HepG2 (cell line): ENCODE data around the gene MRPL51. TPM values are rescaled to one million over a fixed set of nuclear protein-coding genes. Genes with fewer than 3 reads are reported as not detected.
A peak's percentile ranks its signal among the peaks of the same experiment; 100 is the strongest.

Experiments
- ATRX ChIP-seq: sonication (generic); formaldehyde crosslinking; IDR thresholded peaks from 2 replicates; pipeline ENCODE4 v1.4.0; 2020; ENCODE audit warnings: missing genetic modification reagents, borderline replicate concordance
- EED ChIP-seq: sonication (generic); formaldehyde crosslinking; IDR thresholded peaks from 2 replicates; pipeline ENCODE4 v1.5.0; 2020; ENCODE audit warnings: mild to moderate bottlenecking, missing genetic modification reagents
- FOSL1 ChIP-seq: sonication (generic); formaldehyde crosslinking; IDR thresholded peaks from 2 replicates; pipeline ENCODE4 v1.9.0; 2021; ENCODE audit warnings: missing genetic modification reagents, borderline replicate concordance
- GTF3A ChIP-seq: sonication (generic); formaldehyde crosslinking; conservative IDR thresholded peaks from 2 replicates; pipeline ENCODE4 v1.4.0; 2020; ENCODE audit warnings: mild to moderate bottlenecking, missing genetic modification reagents
- IKZF4 ChIP-seq: sonication (generic); formaldehyde crosslinking; IDR thresholded peaks from 2 replicates; pipeline ENCODE4 v1.5.1; 2020; ENCODE audit warnings: borderline replicate concordance, mild to moderate bottlenecking, low read depth, missing genetic modification reagents; ENCODE audit errors: not compliant biosample characterization
- KDM5B ChIP-seq: sonication (generic); formaldehyde crosslinking; IDR thresholded peaks from 2 replicates; pipeline ENCODE4 v1.4.0; 2020; ENCODE audit warnings: missing genetic modification reagents, mild to moderate bottlenecking, borderline replicate concordance
- MEF2D ChIP-seq: sonication (generic); formaldehyde crosslinking; IDR thresholded peaks from 2 replicates; pipeline ENCODE4 v1.5.1; 2020; ENCODE audit warnings: mild to moderate bottlenecking, missing genetic modification reagents
- ZNF12 ChIP-seq: sonication (generic); formaldehyde crosslinking; IDR thresholded peaks from 2 replicates; pipeline ENCODE4 v1.5.0; 2020; ENCODE audit warnings: missing genetic modification reagents
- ZNF3 ChIP-seq: IDR thresholded peaks from 2 replicates; pipeline ENCODE4 v1.7.0; 2017; ENCODE audit warnings: inconsistent platforms
- ZNF773 ChIP-seq: sonication (generic); formaldehyde crosslinking; IDR thresholded peaks from 2 replicates; pipeline ENCODE4 v1.4.0; 2020; ENCODE audit warnings: missing genetic modification reagents, borderline replicate concordance
- polyA plus RNA-seq, 8 experiments: library from polyadenylated mRNA; depleted of rRNA in 3 of 8; stranded (reverse) in 7 of 8; unstranded in 1 of 8; fragments of >200 nt; fragmentation: Illumina TruSeq in 4 of 8; extraction: Trizol in 4 of 8; gene quantifications; 2 replicates each; pipeline versions ENCODE4 v1.2.1 to v1.2.3, GENCODE V29; 2011 to 2016; ENCODE audit warnings: low read depth in 4 of 8, missing spikeins in 1 of 8, mixed read lengths in 1 of 8; ENCODE audit not compliant: insufficient read depth in 1 of 8
- total RNA-seq, 5 experiments: library from RNA; depleted of rRNA; stranded (reverse); fragments of >200 nt; fragmentation: Illumina TruSeq; extraction: Trizol; gene quantifications; 2 replicates each; pipeline ENCODE4 v1.2.3, GENCODE V29; 2016; ENCODE audit warnings: low read depth in 1 of 5
- TF ChIP-seq, protein P1 (sequence below): sonication (generic); formaldehyde crosslinking; IDR thresholded peaks from 2 replicates; pipeline ENCODE4 v1.8.0; 2022; ENCODE audit warnings: mild to moderate bottlenecking, missing genetic modification reagents
- TF ChIP-seq, protein P2 (sequence below): sonication (generic); formaldehyde crosslinking; IDR thresholded peaks from 2 replicates; pipeline ENCODE4 v1.4.0; 2020; ENCODE audit warnings: mild to moderate bottlenecking, missing genetic modification reagents
- TF ChIP-seq, protein P3 (sequence below): sonication (generic); formaldehyde crosslinking; IDR thresholded peaks from 2 replicates; pipeline ENCODE4 v1.5.0; 2020; ENCODE audit warnings: mild to moderate bottlenecking, low read depth, missing genetic modification reagents, borderline replicate concordance
- TF ChIP-seq, protein P4 (sequence below): sonication (generic); formaldehyde crosslinking; IDR thresholded peaks from 2 replicates; pipeline ENCODE4 v1.9.0; 2021; ENCODE audit warnings: missing genetic modification reagents, borderline replicate concordance
- TF ChIP-seq, protein P5 (sequence below): sonication (generic); formaldehyde crosslinking; IDR thresholded peaks from 2 replicates; pipeline ENCODE4 v1.4.0; 2020; ENCODE audit warnings: missing genetic modification reagents
- TF ChIP-seq, protein P6 (sequence below): sonication (generic); formaldehyde crosslinking; IDR thresholded peaks from 2 replicates; pipeline ENCODE4 v1.4.0; 2020; ENCODE audit warnings: missing genetic modification reagents
- TF ChIP-seq, protein P7 (sequence below): sonication (generic); formaldehyde crosslinking; IDR thresholded peaks from 2 replicates; pipeline ENCODE4 v1.9.0; 2021; ENCODE audit warnings: missing genetic modification reagents, borderline replicate concordance

MRPL51 gene
- total and polyA plus RNA-seq, 2 of the 13 experiments (the other 11 are each of a cell fraction or from before 2014, with no cell fraction given) = 64.8 to 278 TPM

DNA sequence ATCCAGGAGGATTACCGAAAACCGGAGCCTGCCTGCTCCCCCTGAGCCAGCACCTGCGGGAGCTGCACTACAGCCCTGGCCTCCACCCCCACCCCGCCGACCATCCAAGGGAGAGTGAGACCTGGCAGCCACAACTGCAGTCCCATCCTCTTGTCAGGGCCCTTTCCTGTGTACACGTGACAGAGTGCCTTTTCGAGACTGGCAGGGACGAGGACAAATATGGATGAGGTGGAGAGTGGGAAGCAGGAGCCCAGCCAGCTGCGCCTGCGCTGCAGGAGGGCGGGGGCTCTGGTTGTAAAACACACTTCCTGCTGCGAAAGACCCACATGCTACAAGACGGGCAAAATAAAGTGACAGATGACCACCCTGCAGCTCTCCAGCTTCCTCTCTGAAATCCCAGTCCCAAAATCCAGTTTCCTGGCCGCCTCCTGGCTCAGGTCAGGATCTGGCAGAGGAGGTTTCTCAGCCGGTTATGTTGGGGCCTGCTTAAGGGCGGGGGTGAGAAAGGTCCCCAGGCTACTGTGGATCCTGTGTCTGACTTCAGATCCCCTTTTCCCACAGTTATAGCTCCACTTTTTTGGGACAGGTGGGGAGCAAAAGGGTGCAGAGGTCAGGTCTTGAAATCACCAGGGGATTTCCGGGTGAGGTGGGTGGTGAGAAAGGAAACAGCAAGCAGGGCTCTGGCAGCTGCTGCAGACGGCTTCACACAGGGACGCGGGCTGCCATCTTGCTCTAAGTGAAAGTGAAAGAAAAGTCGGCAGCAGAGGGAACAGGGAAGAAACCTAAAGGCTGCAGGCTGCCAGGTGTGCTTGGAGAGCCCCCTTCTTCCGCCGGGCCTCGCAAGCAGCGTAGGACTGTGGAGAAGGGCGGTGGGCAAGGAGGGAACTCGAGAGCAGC is 41.5 kb downstream of the MRPL51 start, which contains the start of gene TAPBPL (continued):
- TF ChIP-seq, protein P1, sequence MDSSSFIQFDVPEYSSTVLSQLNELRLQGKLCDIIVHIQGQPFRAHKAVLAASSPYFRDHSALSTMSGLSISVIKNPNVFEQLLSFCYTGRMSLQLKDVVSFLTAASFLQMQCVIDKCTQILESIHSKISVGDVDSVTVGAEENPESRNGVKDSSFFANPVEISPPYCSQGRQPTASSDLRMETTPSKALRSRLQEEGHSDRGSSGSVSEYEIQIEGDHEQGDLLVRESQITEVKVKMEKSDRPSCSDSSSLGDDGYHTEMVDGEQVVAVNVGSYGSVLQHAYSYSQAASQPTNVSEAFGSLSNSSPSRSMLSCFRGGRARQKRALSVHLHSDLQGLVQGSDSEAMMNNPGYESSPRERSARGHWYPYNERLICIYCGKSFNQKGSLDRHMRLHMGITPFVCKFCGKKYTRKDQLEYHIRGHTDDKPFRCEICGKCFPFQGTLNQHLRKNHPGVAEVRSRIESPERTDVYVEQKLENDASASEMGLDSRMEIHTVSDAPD (CRISPR knock-in tag) = peak; percentile 51; the same call in 1 of the 2 replicates
- TF ChIP-seq GTF3A (CRISPR knock-in tag) = no peak
- TF ChIP-seq ATRX = no peak
- TF ChIP-seq KDM5B = peak; percentile 42; the same call in 1 of the 2 replicates
- TF ChIP-seq, protein P2, sequence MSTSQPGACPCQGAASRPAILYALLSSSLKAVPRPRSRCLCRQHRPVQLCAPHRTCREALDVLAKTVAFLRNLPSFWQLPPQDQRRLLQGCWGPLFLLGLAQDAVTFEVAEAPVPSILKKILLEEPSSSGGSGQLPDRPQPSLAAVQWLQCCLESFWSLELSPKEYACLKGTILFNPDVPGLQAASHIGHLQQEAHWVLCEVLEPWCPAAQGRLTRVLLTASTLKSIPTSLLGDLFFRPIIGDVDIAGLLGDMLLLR (CRISPR knock-in tag) = no peak
- peak; percentile 23; the same call in 1 of the 2 replicates for TF ChIP-seq MEF2D (CRISPR knock-in tag)
- TF ChIP-seq, protein P3, sequence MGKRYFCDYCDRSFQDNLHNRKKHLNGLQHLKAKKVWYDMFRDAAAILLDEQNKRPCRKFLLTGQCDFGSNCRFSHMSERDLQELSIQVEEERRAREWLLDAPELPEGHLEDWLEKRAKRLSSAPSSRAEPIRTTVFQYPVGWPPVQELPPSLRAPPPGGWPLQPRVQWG (CRISPR knock-in tag) = no peak
- TF ChIP-seq, protein P4, sequence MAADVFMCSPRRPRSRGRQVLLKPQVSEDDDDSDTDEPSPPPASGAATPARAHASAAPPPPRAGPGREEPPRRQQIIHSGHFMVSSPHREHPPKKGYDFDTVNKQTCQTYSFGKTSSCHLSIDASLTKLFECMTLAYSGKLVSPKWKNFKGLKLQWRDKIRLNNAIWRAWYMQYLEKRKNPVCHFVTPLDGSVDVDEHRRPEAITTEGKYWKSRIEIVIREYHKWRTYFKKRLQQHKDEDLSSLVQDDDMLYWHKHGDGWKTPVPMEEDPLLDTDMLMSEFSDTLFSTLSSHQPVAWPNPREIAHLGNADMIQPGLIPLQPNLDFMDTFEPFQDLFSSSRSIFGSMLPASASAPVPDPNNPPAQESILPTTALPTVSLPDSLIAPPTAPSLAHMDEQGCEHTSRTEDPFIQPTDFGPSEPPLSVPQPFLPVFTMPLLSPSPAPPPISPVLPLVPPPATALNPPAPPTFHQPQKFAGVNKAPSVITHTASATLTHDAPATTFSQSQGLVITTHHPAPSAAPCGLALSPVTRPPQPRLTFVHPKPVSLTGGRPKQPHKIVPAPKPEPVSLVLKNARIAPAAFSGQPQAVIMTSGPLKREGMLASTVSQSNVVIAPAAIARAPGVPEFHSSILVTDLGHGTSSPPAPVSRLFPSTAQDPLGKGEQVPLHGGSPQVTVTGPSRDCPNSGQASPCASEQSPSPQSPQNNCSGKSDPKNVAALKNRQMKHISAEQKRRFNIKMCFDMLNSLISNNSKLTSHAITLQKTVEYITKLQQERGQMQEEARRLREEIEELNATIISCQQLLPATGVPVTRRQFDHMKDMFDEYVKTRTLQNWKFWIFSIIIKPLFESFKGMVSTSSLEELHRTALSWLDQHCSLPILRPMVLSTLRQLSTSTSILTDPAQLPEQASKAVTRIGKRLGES = no peak
- TF ChIP-seq ZNF3 (CRISPR knock-in tag) = no peak
- TF ChIP-seq, protein P5, sequence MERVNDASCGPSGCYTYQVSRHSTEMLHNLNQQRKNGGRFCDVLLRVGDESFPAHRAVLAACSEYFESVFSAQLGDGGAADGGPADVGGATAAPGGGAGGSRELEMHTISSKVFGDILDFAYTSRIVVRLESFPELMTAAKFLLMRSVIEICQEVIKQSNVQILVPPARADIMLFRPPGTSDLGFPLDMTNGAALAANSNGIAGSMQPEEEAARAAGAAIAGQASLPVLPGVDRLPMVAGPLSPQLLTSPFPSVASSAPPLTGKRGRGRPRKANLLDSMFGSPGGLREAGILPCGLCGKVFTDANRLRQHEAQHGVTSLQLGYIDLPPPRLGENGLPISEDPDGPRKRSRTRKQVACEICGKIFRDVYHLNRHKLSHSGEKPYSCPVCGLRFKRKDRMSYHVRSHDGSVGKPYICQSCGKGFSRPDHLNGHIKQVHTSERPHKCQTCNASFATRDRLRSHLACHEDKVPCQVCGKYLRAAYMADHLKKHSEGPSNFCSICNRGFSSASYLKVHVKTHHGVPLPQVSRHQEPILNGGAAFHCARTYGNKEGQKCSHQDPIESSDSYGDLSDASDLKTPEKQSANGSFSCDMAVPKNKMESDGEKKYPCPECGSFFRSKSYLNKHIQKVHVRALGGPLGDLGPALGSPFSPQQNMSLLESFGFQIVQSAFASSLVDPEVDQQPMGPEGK (CRISPR knock-in tag) = peak; percentile 55
- TF ChIP-seq FOSL1 (CRISPR knock-in tag) = no peak
- TF ChIP-seq, protein P6, sequence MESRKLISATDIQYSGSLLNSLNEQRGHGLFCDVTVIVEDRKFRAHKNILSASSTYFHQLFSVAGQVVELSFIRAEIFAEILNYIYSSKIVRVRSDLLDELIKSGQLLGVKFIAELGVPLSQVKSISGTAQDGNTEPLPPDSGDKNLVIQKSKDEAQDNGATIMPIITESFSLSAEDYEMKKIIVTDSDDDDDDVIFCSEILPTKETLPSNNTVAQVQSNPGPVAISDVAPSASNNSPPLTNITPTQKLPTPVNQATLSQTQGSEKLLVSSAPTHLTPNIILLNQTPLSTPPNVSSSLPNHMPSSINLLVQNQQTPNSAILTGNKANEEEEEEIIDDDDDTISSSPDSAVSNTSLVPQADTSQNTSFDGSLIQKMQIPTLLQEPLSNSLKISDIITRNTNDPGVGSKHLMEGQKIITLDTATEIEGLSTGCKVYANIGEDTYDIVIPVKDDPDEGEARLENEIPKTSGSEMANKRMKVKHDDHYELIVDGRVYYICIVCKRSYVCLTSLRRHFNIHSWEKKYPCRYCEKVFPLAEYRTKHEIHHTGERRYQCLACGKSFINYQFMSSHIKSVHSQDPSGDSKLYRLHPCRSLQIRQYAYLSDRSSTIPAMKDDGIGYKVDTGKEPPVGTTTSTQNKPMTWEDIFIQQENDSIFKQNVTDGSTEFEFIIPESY (CRISPR knock-in tag) = no peak
- TF ChIP-seq ZNF773 = 0 out of 2 replicates have a peak, but pooled peaks have one; percentile 67
- TF ChIP-seq IKZF4 = no peak
- TF ChIP-seq, protein P7, sequence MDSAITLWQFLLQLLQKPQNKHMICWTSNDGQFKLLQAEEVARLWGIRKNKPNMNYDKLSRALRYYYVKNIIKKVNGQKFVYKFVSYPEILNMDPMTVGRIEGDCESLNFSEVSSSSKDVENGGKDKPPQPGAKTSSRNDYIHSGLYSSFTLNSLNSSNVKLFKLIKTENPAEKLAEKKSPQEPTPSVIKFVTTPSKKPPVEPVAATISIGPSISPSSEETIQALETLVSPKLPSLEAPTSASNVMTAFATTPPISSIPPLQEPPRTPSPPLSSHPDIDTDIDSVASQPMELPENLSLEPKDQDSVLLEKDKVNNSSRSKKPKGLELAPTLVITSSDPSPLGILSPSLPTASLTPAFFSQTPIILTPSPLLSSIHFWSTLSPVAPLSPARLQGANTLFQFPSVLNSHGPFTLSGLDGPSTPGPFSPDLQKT (CRISPR knock-in tag) = no peak
- no peak for TF ChIP-seq EED (CRISPR knock-in tag)
- no peak for TF ChIP-seq ZNF12 (CRISPR knock-in tag)
